ENCODE measurements around the gene SLC35B3.
A peak's percentile ranks its signal among the peaks of the same experiment; 100 is the strongest.

The SLC35B3 gene

GRCh38 chr6:8405946-8406345 lies 29.4 kb downstream of the SLC35B3 start:
- peak; percentile 20 for DNase-seq

DNA sequence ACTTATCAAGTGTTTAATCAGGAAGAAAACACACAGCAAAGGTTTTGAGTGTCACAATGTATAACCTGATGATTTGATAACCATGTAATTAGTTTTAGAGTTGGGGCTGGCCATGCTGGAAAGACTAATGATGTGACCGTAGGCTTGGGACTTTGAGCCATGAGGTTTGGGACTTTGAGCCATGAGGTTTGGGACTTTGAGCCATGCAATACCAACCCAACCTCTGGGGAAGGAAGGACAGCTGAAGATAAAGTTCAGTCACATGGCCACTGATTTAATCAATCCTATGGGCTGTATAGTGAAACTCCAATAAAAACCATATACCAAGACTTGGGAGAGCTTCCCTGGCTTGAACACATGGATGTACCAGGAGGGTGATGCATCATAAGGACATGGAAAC lies 32.8 kb downstream of the SLC35B3 start:
- no peak for DNase-seq

- DNase-seq: no peak
These were observed 34.7 kb downstream of the SLC35B3 start for GRCh38 chr6:8400663-8401062.

DNA sequence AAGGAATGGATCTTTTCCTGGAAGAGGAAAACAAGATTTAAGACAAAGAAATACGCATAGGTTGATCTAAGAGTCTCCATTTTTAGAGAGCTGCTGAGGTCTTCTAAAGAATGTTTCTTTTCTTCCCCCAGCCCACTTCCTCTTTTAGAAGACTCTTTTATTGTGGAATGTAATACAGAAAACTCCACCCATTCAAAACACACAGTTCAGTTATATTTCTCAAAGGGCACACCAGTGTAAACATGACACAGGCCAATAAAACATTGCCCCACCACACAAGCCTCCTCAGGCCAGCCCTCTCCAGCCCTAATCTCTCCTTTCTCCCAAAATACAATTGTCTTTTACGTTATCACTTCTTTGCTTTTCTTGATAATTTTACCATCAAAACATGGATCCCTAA lies 42.8 kb downstream of the SLC35B3 start:
- no peak for DNase-seq

- DNase-seq: no peak
These were observed 43.4 kb downstream of the SLC35B3 start for GRCh38 chr6:8391934-8392333.

GRCh38 chr6:8389036-8389818 lies 46.1 kb downstream of the SLC35B3 start:
- no peak for DNase-seq

DNA sequence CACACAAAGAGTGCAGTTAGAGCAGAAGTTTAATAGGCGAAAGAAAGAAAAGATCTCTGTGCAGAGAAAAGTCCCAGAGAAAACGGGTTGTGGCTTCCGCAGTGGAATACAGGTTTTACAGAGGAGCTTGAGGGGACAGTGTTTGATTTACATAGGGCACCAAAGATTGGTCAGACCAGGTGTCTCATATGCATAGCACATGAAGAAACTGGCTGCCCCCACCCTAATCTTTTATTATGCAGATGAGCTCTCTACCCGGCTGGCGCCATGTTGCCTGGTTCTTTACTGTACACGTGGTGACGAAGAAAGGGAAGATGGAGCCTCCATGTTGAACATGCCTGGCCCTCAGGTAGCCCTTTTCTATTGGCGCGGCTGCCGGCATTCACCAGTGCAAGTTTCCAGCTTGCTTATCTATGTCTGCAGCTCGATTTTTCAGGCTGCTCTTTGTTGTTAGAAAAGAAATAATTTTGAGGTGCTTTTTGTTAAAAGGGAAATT lies 47.4 kb downstream of the SLC35B3 start:
- DNase-seq: no peak

DNA sequence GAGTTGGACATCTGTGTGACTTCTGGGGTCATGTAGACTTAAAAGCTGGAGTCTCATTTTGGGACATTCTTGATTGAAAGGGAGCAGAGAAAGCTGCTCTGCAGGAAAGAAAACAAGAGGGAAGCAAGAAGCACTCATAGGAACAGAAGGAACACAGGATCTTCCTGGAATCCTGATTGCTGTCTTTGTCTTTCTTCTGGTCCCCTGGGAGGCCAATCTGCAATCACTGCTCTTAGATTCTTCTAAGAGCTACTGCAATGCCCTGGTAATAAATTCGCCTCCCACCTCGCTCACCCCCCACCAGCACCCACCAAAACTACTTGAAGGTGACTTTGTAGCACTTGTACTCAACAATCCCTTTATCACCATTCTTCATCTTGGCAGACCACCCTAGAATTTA lies 51.8 kb downstream of the SLC35B3 start:
- DNase-seq: no peak

DNA sequence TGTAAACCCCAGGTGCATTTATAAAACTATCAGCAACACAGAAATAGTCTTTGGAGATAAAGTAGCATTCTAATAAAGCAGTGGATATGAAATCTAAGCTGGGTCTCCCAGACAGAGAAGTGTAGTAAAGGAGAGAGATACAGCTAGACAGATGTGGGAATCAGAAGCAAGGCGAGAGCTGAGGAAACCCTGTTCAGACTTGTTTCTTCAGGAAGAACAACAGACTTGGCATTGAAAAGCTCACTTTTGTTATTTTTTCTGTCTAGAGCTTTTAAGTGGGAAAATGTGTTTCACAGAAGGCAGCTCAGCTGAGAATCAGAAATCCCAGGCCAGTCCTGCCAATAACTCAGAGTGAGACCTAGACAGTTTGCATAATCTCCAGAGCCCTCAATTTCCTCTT lies 52.9 kb downstream of the SLC35B3 start:
- no peak for DNase-seq

DNA sequence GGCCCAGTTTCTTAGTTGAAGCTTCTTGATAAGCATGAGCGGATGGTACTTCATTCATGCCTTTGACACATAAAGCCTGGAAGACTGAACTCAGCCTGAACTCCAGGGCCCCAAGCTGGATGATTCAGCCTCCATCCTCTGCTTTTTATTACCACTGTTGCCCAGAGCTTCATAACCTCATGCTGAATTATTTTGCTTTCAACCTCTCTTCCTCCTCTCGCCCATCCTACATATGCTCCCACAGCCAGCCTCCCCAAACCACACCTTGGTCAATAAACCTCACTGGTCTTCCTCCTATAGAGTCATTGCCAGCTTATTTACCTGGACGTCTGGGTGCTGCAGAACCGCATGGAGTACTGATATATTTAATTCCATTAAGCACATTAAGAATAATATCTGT lies 59.4 kb downstream of the SLC35B3 start:
- DNase-seq: no peak

Measured in fibroblast of upper back skin (primary cell).